Activated CD8-positive, alpha-beta T cell treated with anti-CD3 and anti-CD28 coated beads, Interleukin-2, amount 10 ng/mL, durations not matched to agents 7 days and 5 days (primary cell): ENCODE results near the gene REEP1. TPM values are rescaled to one million over a fixed set of nuclear protein-coding genes. Genes with fewer than 3 reads are reported as not detected.
A peak's percentile ranks its signal among the peaks of the same experiment; 100 is the strongest.

Source experiments
- ATAC-seq: fragments of 150-1000 bp; cut with Tn5 transposase; one replicate; pipeline ENCODE4 v1.10.0; 2021; ENCODE audit warnings: moderate library complexity
- CTCF ChIA-PET: fragments of 350-600 bp; sonication (Branson Sonifier 250); formaldehyde crosslinking; loops from one replicate; lab custom pipeline; 2021; ENCODE audit warnings: antibody characterized with exemption; lab: Charles Lee
- POLR2A ChIA-PET: fragments of 350-600 bp; sonication (Branson Sonifier 250); formaldehyde crosslinking; loops from one replicate; lab custom pipeline; 2021; ENCODE audit warnings: antibody characterized with exemption; lab: Charles Lee
- DNase-seq: peaks from one replicate; pipeline ENCODE4 v3.0.0-alpha.2; 2020
- H3K27ac Mint-ChIP-seq: one replicate; pipeline ENCODE4 v1.8.0; 2021; ENCODE audit warnings: mild to moderate bottlenecking, mixed read lengths
- H3K27me3 Mint-ChIP-seq: one replicate; pipeline ENCODE4 v1.8.0; 2021; ENCODE audit warnings: low read depth, mixed read lengths
- H3K36me3 Mint-ChIP-seq: one replicate; pipeline ENCODE4 v1.8.0; 2021; ENCODE audit warnings: low read depth, mixed read lengths
- H3K4me1 Mint-ChIP-seq: one replicate; pipeline ENCODE4 v1.8.0; 2021; ENCODE audit warnings: low read depth, mixed read lengths
- H3K4me3 Mint-ChIP-seq: one replicate; pipeline ENCODE4 v1.8.0; 2021; ENCODE audit warnings: mild to moderate bottlenecking, mixed read lengths
- H3K9me3 Mint-ChIP-seq: one replicate; pipeline ENCODE4 v1.8.0; 2022; ENCODE audit warnings: mixed read lengths; ENCODE audit not compliant: insufficient read depth
- total RNA-seq, 2 experiments: library from RNA; stranded (reverse); gene quantifications; one replicate each; pipeline ENCODE4 v1.2.3, GENCODE V29; 2021

REEP1 gene
- total RNA-seq, 2 experiments from 2014 or later = 0.21 TPM; not detected in 1

- ChIA-PET POLR2A (no interaction called here), CTCF (interaction anchor here (1.1 to 1.8 kb wide), 3 partner anchors 9 to 22 kb away, joined by 3 to 5 read pairs (median 3); no protein-coding TSS in a partner anchor)
- Mint-ChIP-seq H3K4me1 (peaks cover 22% of the 10 kb centered on the region), H3K9me3 (no peaks in the 10 kb centered on the region), H3K36me3 (no peaks in the 10 kb centered on the region), H3K27ac (peak overlapping the region; percentile 77), H3K4me3 (no peak overlapping the region), H3K27me3 (peaks cover 13% of the 10 kb centered on the region)
- peak; percentile 79 for ATAC-seq
- DNase-seq = no peak
Measured at GRCh38 chr2:86319700-86320580, 17.5 kb downstream of the REEP1 start.

GRCh38 chr2:86315084-86315483, 22.3 kb downstream of the REEP1 start:
- CTCF ChIA-PET = no interaction called here
- Mint-ChIP-seq H3K27me3 (peaks cover 9% of the 10 kb centered on the region), H3K9me3 (no peaks in the 10 kb centered on the region), H3K4me1 (peaks cover 13% of the 10 kb centered on the region), H3K27ac (no peak overlapping the region), H3K4me3 (no peak overlapping the region), H3K36me3 (no peaks in the 10 kb centered on the region)
- POLR2A ChIA-PET = interaction anchor here (0.6 kb wide), 1 partner anchor 87 kb away, joined by 3 read pairs; no protein-coding TSS in a partner anchor
- ATAC-seq (no peak), DNase-seq (no peak)

- Mint-ChIP-seq H3K27me3 (peaks cover 9% of the 10 kb centered on the region), H3K4me3 (no peak overlapping the region), H3K27ac (no peak overlapping the region), H3K9me3 (no peaks in the 10 kb centered on the region), H3K36me3 (no peaks in the 10 kb centered on the region), H3K4me1 (peaks cover 3% of the 10 kb centered on the region)
- ChIA-PET POLR2A (no interaction called here), CTCF (interaction anchor here (1.0 kb wide), 1 partner anchor 92 kb away, joined by 3 read pairs; no protein-coding TSS in a partner anchor)
- DNase-seq (no peak), ATAC-seq (no peak)
Measured at GRCh38 chr2:86314125-86314524, 23.3 kb downstream of the REEP1 start.

GRCh38 chr2:86313341-86313740, 24.1 kb downstream of the REEP1 start:
- H3K4me1 Mint-ChIP-seq = no peaks in the 10 kb centered on the region
- CTCF ChIA-PET = no interaction called here
- no peak for DNase-seq
- POLR2A ChIA-PET = no interaction called here
- peaks cover 9% of the 10 kb centered on the region for H3K27me3 Mint-ChIP-seq
- no peaks in the 10 kb centered on the region for H3K9me3 Mint-ChIP-seq
- no peak overlapping the region for H3K27ac Mint-ChIP-seq
- no peaks in the 10 kb centered on the region for H3K36me3 Mint-ChIP-seq
- H3K4me3 Mint-ChIP-seq = no peak overlapping the region
- ATAC-seq = no peak

GRCh38 chr2:86311879-86312278, 25.5 kb downstream of the REEP1 start:
- no peak for ATAC-seq
- Mint-ChIP-seq H3K4me3 (no peak overlapping the region), H3K4me1 (no peaks in the 10 kb centered on the region), H3K27me3 (peaks cover 11% of the 10 kb centered on the region), H3K27ac (no peak overlapping the region), H3K9me3 (no peaks in the 10 kb centered on the region), H3K36me3 (no peaks in the 10 kb centered on the region)
- CTCF ChIA-PET = no interaction called here
- no peak for DNase-seq
- POLR2A ChIA-PET = no interaction called here

GRCh38 chr2:86309966-86310365, 27.5 kb downstream of the REEP1 start:
- Mint-ChIP-seq H3K36me3 (no peaks in the 10 kb centered on the region), H3K27me3 (peaks cover 18% of the 10 kb centered on the region), H3K9me3 (no peaks in the 10 kb centered on the region), H3K4me1 (no peaks in the 10 kb centered on the region), H3K27ac (no peak overlapping the region), H3K4me3 (no peak overlapping the region)
- CTCF ChIA-PET = interaction anchor here (1.7 kb wide), 1 partner anchor 9 kb away, joined by 3 read pairs; no protein-coding TSS in a partner anchor
- POLR2A ChIA-PET = no interaction called here
- no peak for DNase-seq
- ATAC-seq = no peak

- no peaks in the 10 kb centered on the region for H3K9me3 Mint-ChIP-seq
- DNase-seq (no peak), ATAC-seq (no peak)
- CTCF ChIA-PET = interaction anchor here (1.1 kb wide), 1 partner anchor 89 kb away, joined by 3 read pairs; no protein-coding TSS in a partner anchor
- no peak overlapping the region for H3K4me3 Mint-ChIP-seq
- H3K27me3 Mint-ChIP-seq = peaks cover 23% of the 10 kb centered on the region
- no peaks in the 10 kb centered on the region for H3K36me3 Mint-ChIP-seq
- no peak overlapping the region for H3K27ac Mint-ChIP-seq
- H3K4me1 Mint-ChIP-seq = no peaks in the 10 kb centered on the region
- POLR2A ChIA-PET = no interaction called here
Measured at GRCh38 chr2:86308984-86309695, 28.3 kb downstream of the REEP1 start.

GRCh38 chr2:86308356-86308755, 29.1 kb downstream of the REEP1 start:
- no peaks in the 10 kb centered on the region for H3K36me3 Mint-ChIP-seq
- H3K9me3 Mint-ChIP-seq = no peaks in the 10 kb centered on the region
- no peak overlapping the region for H3K4me3 Mint-ChIP-seq
- DNase-seq = no peak
- H3K27ac Mint-ChIP-seq = no peak overlapping the region
- ATAC-seq = no peak
- peaks cover 26% of the 10 kb centered on the region for H3K27me3 Mint-ChIP-seq
- ChIA-PET POLR2A (no interaction called here), CTCF (interaction anchor here (1.1 kb wide), 1 partner anchor 88 kb away, joined by 3 read pairs; no protein-coding TSS in a partner anchor)
- no peaks in the 10 kb centered on the region for H3K4me1 Mint-ChIP-seq

- Mint-ChIP-seq H3K9me3 (no peaks in the 10 kb centered on the region), H3K27me3 (peaks cover 24% of the 10 kb centered on the region), H3K4me3 (no peak overlapping the region), H3K27ac (no peak overlapping the region), H3K4me1 (no peaks in the 10 kb centered on the region), H3K36me3 (no peaks in the 10 kb centered on the region)
- ChIA-PET POLR2A (no interaction called here), CTCF (no interaction called here)
- ATAC-seq = no peak
- DNase-seq = no peak
Measured at GRCh38 chr2:86307431-86307830, 30.0 kb downstream of the REEP1 start.

GRCh38 chr2:86305915-86306254, 31.5 kb downstream of the REEP1 start:
- H3K9me3 Mint-ChIP-seq = no peaks in the 10 kb centered on the region
- H3K27me3 Mint-ChIP-seq = peaks cover 24% of the 10 kb centered on the region
- DNase-seq (no peak), ATAC-seq (no peak)
- ChIA-PET CTCF (no interaction called here), POLR2A (no interaction called here)
- no peak overlapping the region for H3K4me3 Mint-ChIP-seq
- H3K36me3 Mint-ChIP-seq = no peaks in the 10 kb centered on the region
- no peak overlapping the region for H3K27ac Mint-ChIP-seq
- no peaks in the 10 kb centered on the region for H3K4me1 Mint-ChIP-seq

GRCh38 chr2:86305195-86305914, 32.1 kb downstream of the REEP1 start:
- POLR2A ChIA-PET = no interaction called here
- no peak overlapping the region for H3K4me3 Mint-ChIP-seq
- CTCF ChIA-PET = interaction anchor here (1.2 kb wide), 1 partner anchor 85 kb away, joined by 6 read pairs; no protein-coding TSS in a partner anchor
- peaks cover 27% of the 10 kb centered on the region for H3K27me3 Mint-ChIP-seq
- H3K36me3 Mint-ChIP-seq = no peaks in the 10 kb centered on the region
- ATAC-seq (no peak), DNase-seq (no peak)
- no peak overlapping the region for H3K27ac Mint-ChIP-seq
- no peaks in the 10 kb centered on the region for H3K4me1 Mint-ChIP-seq
- no peaks in the 10 kb centered on the region for H3K9me3 Mint-ChIP-seq
